ENCODE measurements around the gene NEDD1.

Gene NEDD1

GRCh38 chr12:96862326-96862725, 44.7 kb upstream of the NEDD1 start:
- Histone ChIP-seq H3K27ac (ENCODE audit: low read depth, low read length) (no peak overlapping the region), H3K79me2 (ENCODE audit: insufficient read depth, low read length) (no peaks in the 10 kb centered on the region), H3K4me2 (ENCODE audit: low read depth, low read length, poor library complexity, severe bottlenecking) (no peak overlapping the region), H3F3A (ENCODE audit: insufficient read depth) (no peaks in the 10 kb centered on the region), H3K27me3 (ENCODE audit: low read length) (peaks cover 5% of the 10 kb centered on the region; the same call in 1 of the 2 replicates), H2AFZ (ENCODE audit: low read depth, low read length, severe bottlenecking) (no peak overlapping the region), H4K20me1 (ENCODE audit: low read depth, low read length) (no peaks in the 10 kb centered on the region), H3K4me3 (ENCODE audit: insufficient read depth, low read length, poor library complexity, severe bottlenecking) (no peak overlapping the region), H3K36me3 (ENCODE audit: low read length) (no peaks in the 10 kb centered on the region), H3K9ac (ENCODE audit: low read length) (no peak overlapping the region), H3K9me2 (replicated peaks; ENCODE audit: insufficient read depth, low read length) (no peaks in the 10 kb centered on the region), H3K9me3 (ENCODE audit: insufficient read depth, low read length) (no peaks in the 10 kb centered on the region)
- TF ChIP-seq CTCF (IDR thresholded peaks at IDR 0.05; ENCODE audit: insufficient read depth, low read length, poor library complexity, severe bottlenecking) (no peak), EZH2phosphoT487 (conservative IDR thresholded peaks at IDR 0.05; ENCODE audit: low read length) (no peak)

GRCh38 chr12:96864335-96864734, 42.7 kb upstream of the NEDD1 start:
- TF ChIP-seq EZH2phosphoT487 (conservative IDR thresholded peaks at IDR 0.05; ENCODE audit: low read length) (no peak), CTCF (IDR thresholded peaks at IDR 0.05; ENCODE audit: insufficient read depth, low read length, poor library complexity, severe bottlenecking) (no peak)
- Histone ChIP-seq H3K27me3 (ENCODE audit: low read length) (peaks cover 5% of the 10 kb centered on the region; the same call in 1 of the 2 replicates), H4K20me1 (ENCODE audit: low read depth, low read length) (no peaks in the 10 kb centered on the region), H3F3A (ENCODE audit: insufficient read depth) (no peaks in the 10 kb centered on the region), H2AFZ (ENCODE audit: low read depth, low read length, severe bottlenecking) (no peak overlapping the region), H3K79me2 (ENCODE audit: insufficient read depth, low read length) (no peaks in the 10 kb centered on the region), H3K36me3 (ENCODE audit: low read length) (no peaks in the 10 kb centered on the region), H3K27ac (ENCODE audit: low read depth, low read length) (no peak overlapping the region), H3K4me3 (ENCODE audit: insufficient read depth, low read length, poor library complexity, severe bottlenecking) (no peak overlapping the region), H3K9ac (ENCODE audit: low read length) (no peak overlapping the region), H3K4me2 (ENCODE audit: low read depth, low read length, poor library complexity, severe bottlenecking) (no peak overlapping the region), H3K9me3 (ENCODE audit: insufficient read depth, low read length) (no peaks in the 10 kb centered on the region), H3K9me2 (replicated peaks; ENCODE audit: insufficient read depth, low read length) (no peaks in the 10 kb centered on the region)

GRCh38 chr12:96866801-96867590, 40.1 kb upstream of the NEDD1 start:
- no peaks in the 10 kb centered on the region for H3F3A ChIP-seq (ENCODE audit: insufficient read depth)
- H4K20me1 ChIP-seq (ENCODE audit: low read depth, low read length): no peaks in the 10 kb centered on the region
- TF ChIP-seq EZH2phosphoT487 (conservative IDR thresholded peaks at IDR 0.05; ENCODE audit: low read length) (no peak), CTCF (IDR thresholded peaks at IDR 0.05; ENCODE audit: insufficient read depth, low read length, poor library complexity, severe bottlenecking) (no peak)
- H3K27ac ChIP-seq (ENCODE audit: low read depth, low read length): no peak overlapping the region
- H2AFZ ChIP-seq (ENCODE audit: low read depth, low read length, severe bottlenecking): no peak overlapping the region
- H3K79me2 ChIP-seq (ENCODE audit: insufficient read depth, low read length): no peaks in the 10 kb centered on the region
- H3K4me2 ChIP-seq (ENCODE audit: low read depth, low read length, poor library complexity, severe bottlenecking): no peak overlapping the region
- no peaks in the 10 kb centered on the region for H3K27me3 ChIP-seq (ENCODE audit: low read length)
- H3K9me3 ChIP-seq (ENCODE audit: insufficient read depth, low read length): no peaks in the 10 kb centered on the region
- H3K9me2 ChIP-seq (replicated peaks; ENCODE audit: insufficient read depth, low read length): no peaks in the 10 kb centered on the region
- H3K36me3 ChIP-seq (ENCODE audit: low read length): no peaks in the 10 kb centered on the region
- H3K4me3 ChIP-seq (ENCODE audit: insufficient read depth, low read length, poor library complexity, severe bottlenecking): no peak overlapping the region
- H3K9ac ChIP-seq (ENCODE audit: low read length): no peak overlapping the region
